CD4-positive, alpha-beta T cell (primary cell): ENCODE data around the gene FAAP20. TPM values are rescaled to one million over a fixed set of nuclear protein-coding genes. Genes with fewer than 3 reads are reported as not detected.

Source experiments
- ATAC-seq: fragments of 200-7000 bp; cut with Tn5 transposase; one replicate; pipeline ENCODE4 v1.10.0; 2022; ENCODE audit warnings: mild to moderate bottlenecking; ENCODE audit not compliant: poor library complexity
- CTCF ChIA-PET: fragments of 350-600 bp; sonication (Branson Sonifier 250); formaldehyde crosslinking; loops from one replicate; lab custom pipeline; 2021; ENCODE audit warnings: antibody characterized with exemption, inconsistent platforms; lab: Charles Lee
- POLR2A ChIA-PET: fragments of 350-600 bp; sonication (Branson Sonifier 250); formaldehyde crosslinking; loops from one replicate; lab custom pipeline; 2021; ENCODE audit warnings: antibody characterized with exemption, inconsistent platforms; lab: Charles Lee
- DNase-seq, 14 experiments: peaks; one replicate each; pipeline ENCODE4 v3.0.0-alpha.2; 2013 to 2020; ENCODE audit warnings: mixed read lengths in 2 of 14
- H3K27ac ChIP-seq, 2 donors: one replicate each; pipeline versions ENCODE4 v1.5.1 to v1.7.0; 2013; ENCODE audit warnings: low read length in 2 of 2, low read depth in 1 of 2, mild to moderate bottlenecking in 1 of 2
- H3K27me3 ChIP-seq, 2 experiments: 1 replicate in 1 of 2; 2 replicates in 1 of 2; pipeline versions ENCODE4 v1.6.1 to v1.7.0; 2013; ENCODE audit warnings: low read length in 2 of 2, control low read depth in 1 of 2, mild to moderate bottlenecking in 1 of 2, moderate library complexity in 1 of 2; ENCODE audit not compliant: insufficient read depth in 2 of 2, control insufficient read depth in 1 of 2
- H3K36me3 ChIP-seq: one replicate; pipeline ENCODE4 v1.6.1; 2013; ENCODE audit warnings: low read length, control low read depth; ENCODE audit not compliant: insufficient read depth
- H3K4me1 ChIP-seq: one replicate; pipeline ENCODE4 v1.6.1; 2013; ENCODE audit warnings: low read length, control low read depth; ENCODE audit not compliant: insufficient read depth
- H3K4me3 ChIP-seq: one replicate; pipeline ENCODE4 v1.5.1; 2013; ENCODE audit warnings: mild to moderate bottlenecking, low read length, moderate library complexity
- H3K9me3 ChIP-seq, 2 experiments: 1 replicate in 1 of 2; 2 replicates in 1 of 2; pipeline versions ENCODE4 v1.6.1 to v1.7.0; 2013; ENCODE audit warnings: low read length in 2 of 2, mild to moderate bottlenecking in 2 of 2, control low read depth in 1 of 2, moderate library complexity in 1 of 2; ENCODE audit not compliant: control insufficient read depth in 1 of 2, insufficient read depth in 1 of 2
- H3K27ac Mint-ChIP-seq: one replicate; pipeline ENCODE4 v1.8.0; 2020; ENCODE audit warnings: mixed read lengths
- H3K27me3 Mint-ChIP-seq: one replicate; pipeline ENCODE4 v1.8.0; 2021; ENCODE audit warnings: mixed read lengths
- H3K36me3 Mint-ChIP-seq: one replicate; pipeline ENCODE4 v1.8.0; 2021; ENCODE audit warnings: low read depth, mixed read lengths
- H3K4me1 Mint-ChIP-seq: one replicate; pipeline ENCODE4 v1.8.0; 2021; ENCODE audit warnings: low read depth, mixed read lengths
- H3K4me3 Mint-ChIP-seq: one replicate; pipeline ENCODE4 v1.8.0; 2020; ENCODE audit warnings: mild to moderate bottlenecking, mixed read lengths
- H3K9me3 Mint-ChIP-seq: one replicate; pipeline ENCODE4 v1.8.0; 2020; ENCODE audit warnings: mixed read lengths
- CTCF ChIP-seq: fragments of 200-600 bp; IDR thresholded peaks from one replicate; pipeline ENCODE4 v1.8.0; 2022; ENCODE audit warnings: antibody characterized with exemption, mild to moderate bottlenecking
- intact Hi-C, 2 experiments: fragments of 100-400 bp; cut with DNase I in 1 of 2; cut with micrococcal nuclease in 1 of 2; formaldehyde crosslinking; loops; one replicate each; pipeline versions ENCODE4 v1.15.1 to v1.9.0; 2023 to 2025; cut with DNase I, micrococcal nuclease
- total RNA-seq, 174 experiments: library from RNA in 2 of 174; stranded (reverse) in 2 of 174; gene quantifications; one replicate each; pipeline ENCODE4 v1.2.3 and lab custom pipeline; 2021 to 2026

The FAAP20 gene
- total RNA-seq, 2 experiments from 2014 or later, result 51.7 to 53.1 TPM

DNA sequence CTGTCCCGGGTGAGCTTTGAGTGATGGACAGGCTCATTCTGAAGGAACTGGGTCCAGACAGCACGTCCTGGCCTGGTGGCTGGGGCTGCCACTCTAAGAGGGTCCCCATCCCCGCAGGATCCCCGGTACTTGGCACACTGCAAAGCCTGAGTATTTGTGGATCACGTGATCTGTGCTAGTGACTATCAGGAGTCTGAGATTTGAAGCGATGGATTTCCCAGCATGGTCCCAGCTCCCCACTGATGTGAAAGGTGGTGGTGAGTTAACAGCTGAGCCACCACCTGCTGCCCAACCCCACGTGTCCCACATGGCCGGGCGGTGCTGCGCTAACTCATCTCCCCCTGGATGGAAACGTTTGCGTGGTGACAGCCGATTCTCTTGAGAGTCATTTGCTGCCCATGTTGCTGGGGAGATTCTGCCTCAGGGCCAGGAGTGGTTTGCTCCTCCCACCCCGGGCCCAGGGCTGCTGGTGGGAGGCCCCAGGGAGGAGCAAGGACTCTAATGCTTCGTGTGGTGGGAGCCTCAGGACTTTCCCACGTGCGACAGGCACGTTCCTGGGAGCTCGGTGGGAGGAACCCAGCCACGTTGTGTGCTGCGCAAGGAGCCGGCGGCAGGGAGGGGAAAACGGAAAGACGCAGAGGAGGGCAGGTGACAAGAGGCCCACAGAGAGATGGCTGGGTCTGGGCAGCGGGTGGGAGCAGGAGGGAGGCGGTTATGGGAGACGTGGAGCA lies 15.1 kb downstream of the FAAP20 start:
- H3K4me3 ChIP-seq, result no peak overlapping the region
- H3K36me3 ChIP-seq, result peaks cover 15% of the 10 kb centered on the region
- H3K27me3 ChIP-seq, result no peaks in the 10 kb centered on the region
- no peaks in the 10 kb centered on the region for H3K27me3 Mint-ChIP-seq
- no peaks in the 10 kb centered on the region for H3K9me3 Mint-ChIP-seq
- H3K9me3 ChIP-seq, result no peaks in the 10 kb centered on the region
- intact Hi-C loops, result no loop called here
- no peak overlapping the region for H3K4me3 Mint-ChIP-seq
- no peak for DNase-seq
- H3K27ac ChIP-seq, result no peak overlapping the region
- no peak for TF ChIP-seq CTCF
- H3K27ac Mint-ChIP-seq, result no peak overlapping the region
- peaks cover 4% of the 10 kb centered on the region for H3K4me1 ChIP-seq
- H3K4me1 Mint-ChIP-seq, result no peaks in the 10 kb centered on the region
- ChIA-PET CTCF (no interaction called here), POLR2A (no interaction called here)
- peaks cover 11% of the 10 kb centered on the region for H3K36me3 Mint-ChIP-seq
- no peak for ATAC-seq

- H3K27ac Mint-ChIP-seq, result no peak overlapping the region
- H3K36me3 Mint-ChIP-seq, result peaks cover 11% of the 10 kb centered on the region
- H3K4me3 ChIP-seq, result no peak overlapping the region
- H3K36me3 ChIP-seq, result peaks cover 15% of the 10 kb centered on the region
- intact Hi-C loops, result no loop called here
- DNase-seq (no peak), ATAC-seq (no peak)
- ChIA-PET POLR2A (no interaction called here), CTCF (no interaction called here)
- no peak overlapping the region for H3K4me3 Mint-ChIP-seq
- no peaks in the 10 kb centered on the region for H3K9me3 Mint-ChIP-seq
- H3K4me1 ChIP-seq, result peaks cover 10% of the 10 kb centered on the region
- H3K27ac ChIP-seq, result no peak overlapping the region
- H3K27me3 Mint-ChIP-seq, result no peaks in the 10 kb centered on the region
- no peaks in the 10 kb centered on the region for H3K9me3 ChIP-seq
- H3K27me3 ChIP-seq, result no peaks in the 10 kb centered on the region
- no peak for TF ChIP-seq CTCF
- H3K4me1 Mint-ChIP-seq, result no peaks in the 10 kb centered on the region
These were observed 15.7 kb downstream of the FAAP20 start for GRCh38 chr1:2178875-2179274.

DNA sequence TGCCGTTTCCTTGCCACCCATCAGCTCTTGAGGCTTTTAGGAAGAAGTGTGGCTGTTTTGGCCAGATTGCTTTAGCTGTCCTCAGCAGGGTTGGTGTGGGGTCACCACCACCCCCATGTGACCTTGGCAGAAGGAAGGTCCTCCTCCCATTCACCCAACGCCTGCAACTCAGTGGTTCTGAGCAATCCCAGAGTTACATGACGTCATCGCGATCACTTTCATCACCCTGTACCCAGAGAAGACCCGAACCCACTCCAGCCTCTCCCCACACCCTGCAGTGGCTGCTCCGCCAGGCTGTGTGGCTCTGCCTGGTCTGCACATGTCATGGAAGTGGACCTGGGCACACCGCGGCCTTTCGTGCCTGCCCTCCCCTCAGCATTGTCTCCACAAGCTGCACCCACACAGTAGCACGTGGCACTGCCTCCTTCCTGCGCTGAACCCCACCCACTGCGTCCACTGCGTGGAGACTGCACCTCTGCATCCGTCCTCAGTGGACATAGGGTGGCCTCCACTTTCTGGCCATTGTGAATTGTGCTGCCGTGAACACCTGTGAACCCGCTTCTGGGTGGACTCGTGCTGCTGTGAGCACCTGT lies 16.5 kb downstream of the FAAP20 start:
- no peak overlapping the region for H3K27ac ChIP-seq
- Mint-ChIP-seq H3K4me3 (no peak overlapping the region), H3K36me3 (peaks cover 11% of the 10 kb centered on the region), H3K4me1 (no peaks in the 10 kb centered on the region), H3K27me3 (no peaks in the 10 kb centered on the region), H3K27ac (no peak overlapping the region), H3K9me3 (no peaks in the 10 kb centered on the region)
- peaks cover 15% of the 10 kb centered on the region for H3K36me3 ChIP-seq
- no peak overlapping the region for H3K4me3 ChIP-seq
- H3K27me3 ChIP-seq, result no peaks in the 10 kb centered on the region
- no peak for ATAC-seq
- DNase-seq, result no peak
- TF ChIP-seq CTCF, result no peak
- H3K4me1 ChIP-seq, result peaks cover 10% of the 10 kb centered on the region
- ChIA-PET CTCF (no interaction called here), POLR2A (no interaction called here)
- H3K9me3 ChIP-seq, result no peaks in the 10 kb centered on the region
- intact Hi-C loops, result no loop called here
